ENCODE results near the gene CCBE1. TPM values are rescaled to one million over a fixed set of nuclear protein-coding genes. Genes with fewer than 3 reads are reported as not detected.

Gene CCBE1
- total and polyA plus RNA-seq, 7 donors: 0.01 to 0.77 (median 0.14) TPM; not detected in 1

DNA sequence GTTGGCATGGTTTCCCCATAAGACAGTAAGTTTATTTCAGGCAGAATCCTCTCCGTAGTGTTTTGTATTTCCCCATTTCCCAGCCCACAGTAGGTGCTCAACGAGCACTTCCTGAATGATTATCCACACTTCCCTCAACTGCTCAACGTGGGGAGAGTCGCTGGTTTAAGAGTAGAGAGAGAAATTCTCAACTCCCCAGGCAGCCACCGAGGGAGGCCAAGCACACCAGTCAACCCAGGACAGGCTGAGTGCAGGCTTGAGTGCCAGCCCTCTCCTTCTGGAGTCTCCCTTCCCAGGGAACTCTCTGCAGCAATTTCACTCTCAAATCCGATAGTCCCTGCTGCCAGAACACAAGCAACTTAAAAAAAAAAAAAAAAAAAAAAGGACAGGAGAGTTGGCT is 246.2 kb downstream of the CCBE1 start:
- H3K36me3 ChIP-seq (ENCODE audit: insufficient read depth in 1 of 2, low read depth in 1 of 2): no peaks in the 10 kb centered on the region
- no peaks in the 10 kb centered on the region for H3K9me3 ChIP-seq
- WGBS, 3 donors: 23 to 33% (median 26%) methylated on average over 6 of the region's 6 CpGs
- no peaks in the 10 kb centered on the region for H3K4me1 ChIP-seq
- no peak overlapping the region for H3K4me3 ChIP-seq
- DNase-seq: no peak
- H3K27ac ChIP-seq: no peak overlapping the region
- ATAC-seq: no peak
- H3K27me3 ChIP-seq (ENCODE audit: insufficient read depth in 3 of 3, low read length in 2 of 3): peaks cover 0 to 4% (median 0%) of the 10 kb centered on the region in 3 donors
- TF ChIP-seq, protein P1, sequence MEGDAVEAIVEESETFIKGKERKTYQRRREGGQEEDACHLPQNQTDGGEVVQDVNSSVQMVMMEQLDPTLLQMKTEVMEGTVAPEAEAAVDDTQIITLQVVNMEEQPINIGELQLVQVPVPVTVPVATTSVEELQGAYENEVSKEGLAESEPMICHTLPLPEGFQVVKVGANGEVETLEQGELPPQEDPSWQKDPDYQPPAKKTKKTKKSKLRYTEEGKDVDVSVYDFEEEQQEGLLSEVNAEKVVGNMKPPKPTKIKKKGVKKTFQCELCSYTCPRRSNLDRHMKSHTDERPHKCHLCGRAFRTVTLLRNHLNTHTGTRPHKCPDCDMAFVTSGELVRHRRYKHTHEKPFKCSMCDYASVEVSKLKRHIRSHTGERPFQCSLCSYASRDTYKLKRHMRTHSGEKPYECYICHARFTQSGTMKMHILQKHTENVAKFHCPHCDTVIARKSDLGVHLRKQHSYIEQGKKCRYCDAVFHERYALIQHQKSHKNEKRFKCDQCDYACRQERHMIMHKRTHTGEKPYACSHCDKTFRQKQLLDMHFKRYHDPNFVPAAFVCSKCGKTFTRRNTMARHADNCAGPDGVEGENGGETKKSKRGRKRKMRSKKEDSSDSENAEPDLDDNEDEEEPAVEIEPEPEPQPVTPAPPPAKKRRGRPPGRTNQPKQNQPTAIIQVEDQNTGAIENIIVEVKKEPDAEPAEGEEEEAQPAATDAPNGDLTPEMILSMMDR (IDR thresholded peaks at IDR 0.05): no peak
- intact Hi-C loops (cut with DNase I): no loop called here

DNA sequence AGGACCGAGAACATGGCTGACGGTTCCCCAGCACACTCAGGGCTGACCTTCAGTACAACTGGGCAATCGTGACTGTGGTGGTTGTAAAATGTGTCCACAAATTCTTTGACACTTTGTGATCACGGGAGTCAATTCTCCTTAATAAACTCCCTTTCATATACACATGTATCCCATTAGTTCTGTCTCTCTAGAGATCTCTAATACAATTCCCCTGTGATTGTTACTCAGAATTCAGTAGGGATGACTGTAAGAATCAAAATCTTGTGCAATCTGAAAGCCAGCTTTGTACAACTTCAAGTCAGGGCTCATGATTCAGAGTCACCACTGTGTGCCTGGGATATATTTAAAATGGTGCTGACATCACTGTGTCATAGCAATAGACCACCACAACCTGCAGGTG is 248.7 kb downstream of the CCBE1 start:
- H3K27ac ChIP-seq: no peak overlapping the region
- no peaks in the 10 kb centered on the region for H3K9me3 ChIP-seq
- H3K27me3 ChIP-seq (ENCODE audit: insufficient read depth in 3 of 3, low read length in 2 of 3): peaks cover 0 to 4% (median 0%) of the 10 kb centered on the region in 3 donors
- TF ChIP-seq, protein P1 (IDR thresholded peaks at IDR 0.05): no peak
- no peak for DNase-seq
- no peaks in the 10 kb centered on the region for H3K36me3 ChIP-seq (ENCODE audit: insufficient read depth in 1 of 2, low read depth in 1 of 2)
- H3K4me1 ChIP-seq: no peaks in the 10 kb centered on the region
- H3K4me3 ChIP-seq: no peak overlapping the region
- WGBS, 3 donors: 78 to 82% (median 78%) methylated on average over 4 of the region's 4 CpGs
- ATAC-seq: no peak
- intact Hi-C loops (cut with DNase I): no loop called here

DNA sequence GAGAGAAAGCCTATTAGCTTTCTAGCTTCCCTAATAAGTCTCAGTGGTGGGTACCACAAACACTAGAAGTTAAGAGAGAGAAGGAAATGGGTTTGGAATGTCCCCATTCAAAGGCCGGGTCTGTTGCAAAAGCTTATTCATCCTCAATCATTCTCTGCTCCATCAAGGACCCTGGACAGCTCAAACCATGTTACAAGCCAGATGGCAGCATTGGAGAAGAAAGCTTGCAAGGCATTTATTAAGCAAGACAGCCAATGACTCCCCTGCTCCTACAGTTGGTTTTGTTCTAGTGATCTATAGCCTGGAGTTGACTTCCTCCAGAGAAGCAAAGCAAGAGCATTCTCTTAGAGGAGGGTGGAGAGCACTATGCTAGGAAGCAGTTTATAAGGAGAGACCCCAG is 251.2 kb downstream of the CCBE1 start:
- 9 to 13% (median 10%) methylated on average over 1 of the region's 1 CpG for WGBS, 3 donors

DNA sequence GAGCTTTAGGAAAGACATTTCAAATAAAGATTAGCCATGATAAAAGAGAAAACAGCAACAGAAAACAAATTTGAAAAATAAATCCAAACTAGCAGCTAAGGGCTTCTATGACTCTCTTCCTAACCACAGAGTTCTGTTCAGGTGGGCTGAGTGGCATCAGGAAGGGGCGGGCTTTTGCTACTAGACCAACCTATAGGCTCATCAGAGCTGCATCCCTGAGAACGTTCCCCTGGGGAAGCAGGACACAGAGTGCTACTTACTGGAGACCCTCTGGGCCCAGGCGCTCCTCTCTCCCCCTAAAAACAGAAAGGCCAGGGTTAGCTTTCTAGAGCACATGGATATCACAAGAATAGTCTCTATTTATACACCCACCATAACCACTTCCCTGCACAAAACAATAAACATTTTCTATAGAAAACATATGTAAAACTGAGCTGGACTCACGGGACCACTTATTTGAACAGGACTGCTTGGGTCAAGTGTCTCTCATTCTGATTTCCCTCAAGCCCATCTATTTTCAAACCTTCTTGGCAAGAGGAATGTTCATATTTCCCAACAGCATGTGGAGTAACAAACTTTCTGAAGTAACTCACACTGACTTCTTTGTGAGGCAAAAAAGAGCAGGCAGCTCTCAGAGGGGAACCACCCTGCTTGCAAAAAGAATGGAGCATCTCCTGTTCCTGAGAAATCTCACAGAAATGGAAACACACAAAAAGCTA is 259.2 kb downstream of the CCBE1 start:
- ATAC-seq (no peak), DNase-seq (no peak)
- 70 to 73% (median 71%) methylated on average over 4 of the region's 4 CpGs for WGBS, 3 donors
- H3K27ac ChIP-seq: no peak overlapping the region
- no peaks in the 10 kb centered on the region for H3K36me3 ChIP-seq (ENCODE audit: insufficient read depth in 1 of 2, low read depth in 1 of 2)
- H3K27me3 ChIP-seq (ENCODE audit: insufficient read depth in 3 of 3, low read length in 2 of 3): no peaks in the 10 kb centered on the region
- H3K9me3 ChIP-seq: no peaks in the 10 kb centered on the region
- TF ChIP-seq, protein P1 (IDR thresholded peaks at IDR 0.05): no peak
- intact Hi-C loops (cut with DNase I): no loop called here
- H3K4me1 ChIP-seq: no peaks in the 10 kb centered on the region
- H3K4me3 ChIP-seq: no peak overlapping the region

More for the DNA sequence above, 251.2 kb downstream of the CCBE1 start:
- Histone ChIP-seq H3K27me3 (ENCODE audit: insufficient read depth in 3 of 3, low read length in 2 of 3) (no peaks in the 10 kb centered on the region), H3K27ac (no peak overlapping the region), H3K4me3 (no peak overlapping the region), H3K9me3 (no peaks in the 10 kb centered on the region), H3K4me1 (no peaks in the 10 kb centered on the region), H3K36me3 (ENCODE audit: insufficient read depth in 1 of 2, low read depth in 1 of 2) (no peaks in the 10 kb centered on the region)
- intact Hi-C loops (cut with DNase I): no loop called here
- TF ChIP-seq, protein P1 (IDR thresholded peaks at IDR 0.05): no peak
- no peak for ATAC-seq
- DNase-seq: no peak

All from psoas muscle (tissue), 8 donors.